Smooth muscle cell of the pulmonary artery (primary cell): ENCODE measurements around the gene DAW1. TPM values are rescaled to one million over a fixed set of nuclear protein-coding genes. Genes with fewer than 3 reads are reported as not detected.

ENCODE experiments used
- total RNA-seq: library from RNA; depleted of rRNA; stranded (reverse); fragments of >200 nt; gene quantifications from 2 replicates; pipeline ENCODE4 v1.2.3, GENCODE V29; 2014

Gene DAW1, protein sequence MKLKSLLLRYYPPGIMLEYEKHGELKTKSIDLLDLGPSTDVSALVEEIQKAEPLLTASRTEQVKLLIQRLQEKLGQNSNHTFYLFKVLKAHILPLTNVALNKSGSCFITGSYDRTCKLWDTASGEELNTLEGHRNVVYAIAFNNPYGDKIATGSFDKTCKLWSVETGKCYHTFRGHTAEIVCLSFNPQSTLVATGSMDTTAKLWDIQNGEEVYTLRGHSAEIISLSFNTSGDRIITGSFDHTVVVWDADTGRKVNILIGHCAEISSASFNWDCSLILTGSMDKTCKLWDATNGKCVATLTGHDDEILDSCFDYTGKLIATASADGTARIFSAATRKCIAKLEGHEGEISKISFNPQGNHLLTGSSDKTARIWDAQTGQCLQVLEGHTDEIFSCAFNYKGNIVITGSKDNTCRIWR
- 2.0 and 2.5 TPM in 2 replicates for total RNA-seq

GRCh38 chr2:227871375-227871791 is at the start of gene DAW1:
TSS of gene DAW1 (plus strand) at chr2:227871631. CDS start at chr2:227871690, 59 bp downstream.

Other genes starting within 250 kb of the DAW1 start
- gene SCYGR5, start 204.8 kb upstream of the DAW1 start, total RNA-seq = not detected in 2 replicates
- 0.36 and 0.78 TPM in 2 replicates for gene SLC19A3, start 153.6 kb upstream of the DAW1 start, total RNA-seq
- gene SCYGR6, start 146.9 kb upstream of the DAW1 start, total RNA-seq = not detected in 2 replicates
- not detected in 2 replicates for gene SCYGR7, start 143.3 kb upstream of the DAW1 start, total RNA-seq
- gene SCYGR8, start 125.7 kb upstream of the DAW1 start, total RNA-seq = not detected in 2 replicates
- 0.13 TPM in 1 of 2 replicates, not detected in the other for gene CCL20, start 57.8 kb upstream of the DAW1 start, total RNA-seq